Loucy (cell line): ENCODE results near the gene ADGRD2.

ENCODE experiments used
- CTCF ChIP-seq: fragments of 200-600 bp; sonication (generic); conservative IDR thresholded peaks from 2 replicates; pipeline ENCODE4 v1.5.1; 2014; ENCODE audit warnings: mild to moderate bottlenecking, antibody characterized with exemption, low read length
- EZH2phosphoT487 ChIP-seq: fragments of 200-600 bp; IDR thresholded peaks from 2 replicates; pipeline ENCODE4 v1.6.1; 2018; ENCODE audit warnings: antibody characterized with exemption, mild to moderate bottlenecking, moderate library complexity, borderline replicate concordance

- TF ChIP-seq CTCF (no peak), EZH2phosphoT487 (no peak)
Observed at GRCh38 chr9:124452326-124452725, 2.1 kb downstream of the ADGRD2 start.
